K562 (cell line): ENCODE data around the gene FAXC. TPM values are rescaled to one million over a fixed set of nuclear protein-coding genes. Genes with fewer than 3 reads are reported as not detected.

Source experiments
- CBFB ChIP-seq: sonication (generic); formaldehyde crosslinking; IDR thresholded peaks from 2 replicates; pipeline ENCODE4 v1.4.0; 2020; ENCODE audit warnings: mild to moderate bottlenecking, missing genetic modification reagents
- GABPB2 ChIP-seq: fragments of 250-450 bp; sonication (Bioruptor Pico); conservative IDR thresholded peaks from 2 replicates; pipeline ENCODE4 v1.5.1; 2021; ENCODE audit warnings: mild to moderate bottlenecking
- HEY1 ChIP-seq: fragments of 250-450 bp; sonication (Bioruptor Pico); IDR thresholded peaks from 2 replicates; pipeline ENCODE4 v1.5.0; 2020; ENCODE audit warnings: mild to moderate bottlenecking, moderate library complexity, borderline replicate concordance
- HIVEP1 ChIP-seq: fragments of 250-450 bp; sonication (Bioruptor Pico); IDR thresholded peaks from 2 replicates; pipeline ENCODE4 v1.4.0; 2020; ENCODE audit warnings: mild to moderate bottlenecking
- MXI1 ChIP-seq: IDR thresholded peaks from 2 replicates; pipeline ENCODE4 v1.6.1; 2011; ENCODE audit warnings: low read depth, mild to moderate bottlenecking, improper control_type of control experiment, low read length
- NBN ChIP-seq: fragments of 450-650 bp; IDR thresholded peaks from 2 replicates; pipeline ENCODE4 v1.6.1; 2016; ENCODE audit warnings: low read depth, mild to moderate bottlenecking
- PHF8 ChIP-seq: fragments of 200-600 bp; sonication (generic); IDR thresholded peaks from 2 replicates; pipeline ENCODE4 v1.6.1; 2012; ENCODE audit warnings: mixed run types, mild to moderate bottlenecking, inconsistent platforms, low read length, moderate library complexity, borderline replicate concordance
- PRMT5 ChIP-seq: sonication (generic); formaldehyde crosslinking; IDR thresholded peaks from 2 replicates; pipeline ENCODE4 v1.5.0; 2020; ENCODE audit warnings: missing genetic modification reagents
- SPI1 ChIP-seq: IDR thresholded peaks from 2 replicates; pipeline ENCODE4 v1.6.1; 2011; ENCODE audit warnings: low read depth, low read length, control low read depth, borderline replicate concordance
- ZNF140 ChIP-seq: fragments of 250-450 bp; sonication (Bioruptor Pico); IDR thresholded peaks from 2 replicates; pipeline ENCODE4 v1.8.0; 2021; ENCODE audit warnings: moderate library complexity, mild to moderate bottlenecking, inconsistent platforms
- polyA plus RNA-seq, 8 experiments: library from polyadenylated mRNA; depleted of rRNA in 4 of 8; stranded (reverse) in 5 of 8; unstranded in 3 of 8; fragments of >200 nt; fragmentation: Nextera tagmentation in 2 of 8; fragmentation: Illumina TruSeq in 1 of 8; extraction: Ambion mirVana in 2 of 8; extraction: Trizol in 1 of 8; gene quantifications; 2 replicates each; pipeline versions ENCODE4 v1.2.1 to v1.2.3, GENCODE V29; 2011 to 2014; ENCODE audit warnings: inconsistent platforms in 1 of 8, missing spikeins in 1 of 8
- total RNA-seq, 7 experiments: library from RNA; depleted of rRNA in 6 of 7; stranded (reverse); fragments of >200 nt in 6 of 7; fragmentation: Illumina TruSeq in 2 of 7; extraction: Trizol in 2 of 7; gene quantifications; 2 replicates each; pipeline versions ENCODE4 v1.2.1 to v1.2.3, GENCODE V29; 2011 to 2021; ENCODE audit warnings: low replicate concordance in 1 of 7
- TF ChIP-seq, protein P1 (sequence below): fragments of 450-650 bp; IDR thresholded peaks from 2 replicates; pipeline ENCODE4 v1.7.0; 2016; ENCODE audit warnings: borderline replicate concordance
- TF ChIP-seq, protein P2 (sequence below): sonication (generic); formaldehyde crosslinking; IDR thresholded peaks from 2 replicates; pipeline ENCODE4 v1.8.0; 2023; ENCODE audit warnings: mild to moderate bottlenecking, missing genetic modification reagents
- TF ChIP-seq, protein P3 (sequence below): fragments of 250-450 bp; sonication (Bioruptor Pico); IDR thresholded peaks from 2 replicates; pipeline ENCODE4 v1.5.1; 2021; ENCODE audit warnings: mild to moderate bottlenecking
- TF ChIP-seq, protein P4 (sequence below), 2 experiments: IDR thresholded peaks; 2 replicates each; pipeline ENCODE4 v1.6.1; 2012; ENCODE audit warnings: improper control_type of control experiment in 2 of 2, low read depth in 2 of 2, low read length in 2 of 2, borderline replicate concordance in 1 of 2
- TF ChIP-seq, protein P5 (sequence below): fragments of 450-650 bp; formaldehyde crosslinking; IDR thresholded peaks from 2 replicates; pipeline ENCODE4 v1.4.0; 2022; ENCODE audit warnings: missing genetic modification characterization

Gene FAXC
- total and polyA plus RNA-seq, 9 of the 15 experiments (the other 6 are each of a cell fraction or from before 2014, with no cell fraction given), result 0.06 to 0.40 (median 0.13) TPM; not detected in 5

DNA sequence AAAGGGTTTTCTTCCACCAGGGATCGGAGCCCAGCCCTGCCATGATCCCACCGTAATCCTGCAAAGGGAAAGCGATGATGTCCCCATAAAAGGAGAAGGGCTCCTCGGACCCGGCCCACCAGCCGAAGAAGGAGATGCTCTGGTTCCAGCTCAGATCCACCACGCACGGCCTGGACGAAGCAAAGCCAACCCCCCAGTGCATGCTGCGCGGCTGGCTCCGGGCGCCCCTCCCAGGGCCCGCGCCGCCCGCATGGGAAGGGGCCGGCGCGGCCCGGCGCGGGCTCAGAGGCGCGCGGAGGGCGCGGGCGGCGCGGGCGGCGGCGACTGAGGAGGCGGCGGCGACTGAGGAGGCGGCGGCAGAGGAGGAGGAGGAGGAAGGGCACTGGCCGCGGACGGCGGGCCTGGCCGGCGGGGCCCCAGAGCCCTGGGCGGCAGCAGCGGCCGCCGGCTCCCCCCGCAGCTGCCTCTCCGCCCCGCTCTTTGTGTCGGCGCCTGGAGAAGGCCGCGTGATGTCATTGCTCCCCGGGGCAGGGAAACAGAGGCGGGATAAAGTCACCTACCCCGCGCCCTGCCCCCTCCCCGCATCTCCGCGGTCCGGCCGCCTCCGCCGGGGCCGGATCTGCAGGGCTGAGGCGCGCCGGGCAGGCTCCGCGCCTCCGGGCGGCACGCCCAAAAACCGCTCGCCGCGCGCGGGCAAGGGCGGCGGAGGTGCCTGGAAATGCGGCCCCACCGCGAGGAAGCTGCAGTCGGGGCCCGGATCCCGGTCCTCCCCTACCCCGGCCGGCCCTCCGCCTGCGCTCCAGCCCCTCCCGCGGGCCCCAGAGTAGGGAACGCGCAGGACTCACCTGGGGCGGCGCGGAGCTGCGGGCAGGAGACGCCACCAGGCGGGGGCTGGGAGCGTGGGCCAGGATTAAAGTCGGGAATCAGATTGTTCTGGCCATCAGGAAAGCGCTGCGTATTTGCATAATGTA, at the start of gene FAXC (continued):
- TF ChIP-seq, protein P1, sequence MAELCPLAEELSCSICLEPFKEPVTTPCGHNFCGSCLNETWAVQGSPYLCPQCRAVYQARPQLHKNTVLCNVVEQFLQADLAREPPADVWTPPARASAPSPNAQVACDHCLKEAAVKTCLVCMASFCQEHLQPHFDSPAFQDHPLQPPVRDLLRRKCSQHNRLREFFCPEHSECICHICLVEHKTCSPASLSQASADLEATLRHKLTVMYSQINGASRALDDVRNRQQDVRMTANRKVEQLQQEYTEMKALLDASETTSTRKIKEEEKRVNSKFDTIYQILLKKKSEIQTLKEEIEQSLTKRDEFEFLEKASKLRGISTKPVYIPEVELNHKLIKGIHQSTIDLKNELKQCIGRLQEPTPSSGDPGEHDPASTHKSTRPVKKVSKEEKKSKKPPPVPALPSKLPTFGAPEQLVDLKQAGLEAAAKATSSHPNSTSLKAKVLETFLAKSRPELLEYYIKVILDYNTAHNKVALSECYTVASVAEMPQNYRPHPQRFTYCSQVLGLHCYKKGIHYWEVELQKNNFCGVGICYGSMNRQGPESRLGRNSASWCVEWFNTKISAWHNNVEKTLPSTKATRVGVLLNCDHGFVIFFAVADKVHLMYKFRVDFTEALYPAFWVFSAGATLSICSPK, result no peak
- TF ChIP-seq, protein P2, sequence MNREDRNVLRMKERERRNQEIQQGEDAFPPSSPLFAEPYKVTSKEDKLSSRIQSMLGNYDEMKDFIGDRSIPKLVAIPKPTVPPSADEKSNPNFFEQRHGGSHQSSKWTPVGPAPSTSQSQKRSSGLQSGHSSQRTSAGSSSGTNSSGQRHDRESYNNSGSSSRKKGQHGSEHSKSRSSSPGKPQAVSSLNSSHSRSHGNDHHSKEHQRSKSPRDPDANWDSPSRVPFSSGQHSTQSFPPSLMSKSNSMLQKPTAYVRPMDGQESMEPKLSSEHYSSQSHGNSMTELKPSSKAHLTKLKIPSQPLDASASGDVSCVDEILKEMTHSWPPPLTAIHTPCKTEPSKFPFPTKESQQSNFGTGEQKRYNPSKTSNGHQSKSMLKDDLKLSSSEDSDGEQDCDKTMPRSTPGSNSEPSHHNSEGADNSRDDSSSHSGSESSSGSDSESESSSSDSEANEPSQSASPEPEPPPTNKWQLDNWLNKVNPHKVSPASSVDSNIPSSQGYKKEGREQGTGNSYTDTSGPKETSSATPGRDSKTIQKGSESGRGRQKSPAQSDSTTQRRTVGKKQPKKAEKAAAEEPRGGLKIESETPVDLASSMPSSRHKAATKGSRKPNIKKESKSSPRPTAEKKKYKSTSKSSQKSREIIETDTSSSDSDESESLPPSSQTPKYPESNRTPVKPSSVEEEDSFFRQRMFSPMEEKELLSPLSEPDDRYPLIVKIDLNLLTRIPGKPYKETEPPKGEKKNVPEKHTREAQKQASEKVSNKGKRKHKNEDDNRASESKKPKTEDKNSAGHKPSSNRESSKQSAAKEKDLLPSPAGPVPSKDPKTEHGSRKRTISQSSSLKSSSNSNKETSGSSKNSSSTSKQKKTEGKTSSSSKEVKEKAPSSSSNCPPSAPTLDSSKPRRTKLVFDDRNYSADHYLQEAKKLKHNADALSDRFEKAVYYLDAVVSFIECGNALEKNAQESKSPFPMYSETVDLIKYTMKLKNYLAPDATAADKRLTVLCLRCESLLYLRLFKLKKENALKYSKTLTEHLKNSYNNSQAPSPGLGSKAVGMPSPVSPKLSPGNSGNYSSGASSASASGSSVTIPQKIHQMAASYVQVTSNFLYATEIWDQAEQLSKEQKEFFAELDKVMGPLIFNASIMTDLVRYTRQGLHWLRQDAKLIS (CRISPR knock-in tag), result no peak
- TF ChIP-seq, protein P3, sequence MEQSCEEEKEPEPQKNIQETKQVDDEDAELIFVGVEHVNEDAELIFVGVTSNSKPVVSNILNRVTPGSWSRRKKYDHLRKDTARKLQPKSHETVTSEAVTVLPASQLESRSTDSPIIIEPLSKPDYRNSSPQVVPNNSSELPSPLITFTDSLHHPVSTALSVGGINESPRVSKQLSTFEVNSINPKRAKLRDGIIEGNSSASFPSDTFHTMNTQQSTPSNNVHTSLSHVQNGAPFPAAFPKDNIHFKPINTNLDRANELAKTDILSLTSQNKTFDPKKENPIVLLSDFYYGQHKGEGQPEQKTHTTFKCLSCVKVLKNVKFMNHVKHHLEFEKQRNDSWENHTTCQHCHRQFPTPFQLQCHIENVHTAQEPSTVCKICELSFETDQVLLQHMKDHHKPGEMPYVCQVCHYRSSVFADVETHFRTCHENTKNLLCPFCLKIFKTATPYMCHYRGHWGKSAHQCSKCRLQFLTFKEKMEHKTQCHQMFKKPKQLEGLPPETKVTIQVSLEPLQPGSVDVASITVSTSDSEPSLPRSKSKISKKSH (CRISPR knock-in tag), result no peak
- TF ChIP-seq HEY1 (no peak), ZNF140 (CRISPR knock-in tag) (no peak), GABPB2 (CRISPR knock-in tag) (no peak), MXI1 (no peak), PHF8 (peak; percentile 14; the same call in 1 of the 2 replicates), PRMT5 (CRISPR knock-in tag) (no peak), NBN (no peak), HIVEP1 (CRISPR knock-in tag) (no peak), SPI1 (no peak), CBFB (CRISPR knock-in tag) (no peak)
- TF ChIP-seq, protein P4, sequence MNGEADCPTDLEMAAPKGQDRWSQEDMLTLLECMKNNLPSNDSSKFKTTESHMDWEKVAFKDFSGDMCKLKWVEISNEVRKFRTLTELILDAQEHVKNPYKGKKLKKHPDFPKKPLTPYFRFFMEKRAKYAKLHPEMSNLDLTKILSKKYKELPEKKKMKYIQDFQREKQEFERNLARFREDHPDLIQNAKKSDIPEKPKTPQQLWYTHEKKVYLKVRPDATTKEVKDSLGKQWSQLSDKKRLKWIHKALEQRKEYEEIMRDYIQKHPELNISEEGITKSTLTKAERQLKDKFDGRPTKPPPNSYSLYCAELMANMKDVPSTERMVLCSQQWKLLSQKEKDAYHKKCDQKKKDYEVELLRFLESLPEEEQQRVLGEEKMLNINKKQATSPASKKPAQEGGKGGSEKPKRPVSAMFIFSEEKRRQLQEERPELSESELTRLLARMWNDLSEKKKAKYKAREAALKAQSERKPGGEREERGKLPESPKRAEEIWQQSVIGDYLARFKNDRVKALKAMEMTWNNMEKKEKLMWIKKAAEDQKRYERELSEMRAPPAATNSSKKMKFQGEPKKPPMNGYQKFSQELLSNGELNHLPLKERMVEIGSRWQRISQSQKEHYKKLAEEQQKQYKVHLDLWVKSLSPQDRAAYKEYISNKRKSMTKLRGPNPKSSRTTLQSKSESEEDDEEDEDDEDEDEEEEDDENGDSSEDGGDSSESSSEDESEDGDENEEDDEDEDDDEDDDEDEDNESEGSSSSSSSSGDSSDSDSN (IDR thresholded peaks at IDR 0.05; ENCODE audit: borderline replicate concordance in 1 of 2, low read depth in 2 of 2, low read length in 2 of 2), result 0 out of 4 replicates have a peak, but pooled peaks of 1 of the 2 experiments have one; percentile 31
- TF ChIP-seq, protein P5, sequence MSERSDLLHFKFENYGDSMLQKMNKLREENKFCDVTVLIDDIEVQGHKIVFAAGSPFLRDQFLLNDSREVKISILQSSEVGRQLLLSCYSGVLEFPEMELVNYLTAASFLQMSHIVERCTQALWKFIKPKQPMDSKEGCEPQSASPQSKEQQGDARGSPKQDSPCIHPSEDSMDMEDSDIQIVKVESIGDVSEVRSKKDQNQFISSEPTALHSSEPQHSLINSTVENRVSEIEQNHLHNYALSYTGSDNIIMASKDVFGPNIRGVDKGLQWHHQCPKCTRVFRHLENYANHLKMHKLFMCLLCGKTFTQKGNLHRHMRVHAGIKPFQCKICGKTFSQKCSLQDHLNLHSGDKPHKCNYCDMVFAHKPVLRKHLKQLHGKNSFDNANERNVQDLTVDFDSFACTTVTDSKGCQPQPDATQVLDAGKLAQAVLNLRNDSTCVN, result no peak
